IMR-90 (cell line): ENCODE measurements around the gene RARRES1. TPM values are rescaled to one million over a fixed set of nuclear protein-coding genes. Genes with fewer than 3 reads are reported as not detected.

Source experiments
- ATAC-seq: fragments of 200-7000 bp; cut with Tn5 transposase; 2 replicates; pipeline ENCODE4 v1.9.1; 2020; ENCODE audit warnings: low read depth, mild to moderate bottlenecking, moderate library complexity
- BruUV-seq: library from RNA; stranded (reverse); fragments of 400-500 nt; replicated peaks from 2 replicates; lab custom pipeline; 2021; lab: Mats Ljungman, UMichigan
- CTCF ChIA-PET: fragments of 300-600 bp; formaldehyde crosslinking; extraction: SDS; loops from one replicate; lab custom pipeline; 2021; ENCODE audit warnings: antibody characterized with exemption; lab: Yijun Ruan, JAX
- POLR2A ChIA-PET: fragments of 300-600 bp; sonication (Branson Sonifier 250); formaldehyde crosslinking; loops from one replicate; lab custom pipeline; 2022; ENCODE audit warnings: antibody characterized with exemption; ENCODE audit not compliant: unreplicated experiment; lab: Charles Lee
- DNase-seq: peaks from one replicate; pipeline ENCODE4 v3.0.0; 2013
- H2AFZ ChIP-seq: replicated peaks from 2 replicates; pipeline ENCODE3; 2013; ENCODE audit warnings: low read length, mild to moderate bottlenecking; ENCODE audit not compliant: poor library complexity
- H2AK5ac ChIP-seq: 2 replicates; pipeline ENCODE4 v1.6.1; 2013; ENCODE audit warnings: low read depth, low read length, inconsistent platforms
- H2AK9ac ChIP-seq: replicated peaks from 2 replicates; pipeline ENCODE3; 2013; ENCODE audit warnings: mild to moderate bottlenecking, low read depth, low read length, moderate library complexity; ENCODE audit not compliant: poor library complexity
- H2BK120ac ChIP-seq: 2 replicates; pipeline ENCODE4 v1.6.1; 2013; ENCODE audit warnings: low read depth, low read length, inconsistent platforms
- H2BK15ac ChIP-seq: 3 replicates; pipeline ENCODE4 v1.6.1; 2013; ENCODE audit warnings: low read depth, low read length, inconsistent platforms
- H2BK20ac ChIP-seq: 2 replicates; pipeline ENCODE4 v1.6.1; 2013; ENCODE audit warnings: low read depth, mild to moderate bottlenecking, inconsistent platforms, low read length, moderate library complexity
- H2BK5ac ChIP-seq: 2 replicates; pipeline ENCODE4 v1.6.1; 2013; ENCODE audit warnings: mild to moderate bottlenecking, low read depth, low read length, inconsistent platforms; ENCODE audit not compliant: poor library complexity, severe bottlenecking
- H3K14ac ChIP-seq: replicated peaks from 2 replicates; pipeline ENCODE4 v1.6.1; 2013; ENCODE audit warnings: low read depth, low read length, inconsistent platforms
- H3K18ac ChIP-seq: 2 replicates; pipeline ENCODE4 v1.6.1; 2013; ENCODE audit warnings: low read depth, low read length, control low read depth
- H3K23ac ChIP-seq: 2 replicates; pipeline ENCODE4 v1.6.1; 2013; ENCODE audit warnings: low read depth, low read length, inconsistent platforms
- H3K27ac ChIP-seq: 2 replicates; pipeline ENCODE4 v1.5.1; 2013; ENCODE audit warnings: mild to moderate bottlenecking, control low read depth, low read length; ENCODE audit not compliant: insufficient read depth
- H3K27me3 ChIP-seq: 2 replicates; pipeline ENCODE4 v1.6.1; 2013; ENCODE audit warnings: low read length; ENCODE audit not compliant: control insufficient read depth, insufficient read depth
- H3K36me3 ChIP-seq: 2 replicates; pipeline ENCODE4 v1.6.1; 2013; ENCODE audit warnings: low read length, mixed read lengths; ENCODE audit not compliant: control insufficient read depth, insufficient read depth
- H3K4ac ChIP-seq: 2 replicates; pipeline ENCODE4 v1.6.1; 2013; ENCODE audit warnings: low read depth, low read length, inconsistent platforms
- H3K4me1 ChIP-seq: 2 replicates; pipeline ENCODE4 v1.6.1; 2013; ENCODE audit warnings: low read length, mixed read lengths; ENCODE audit not compliant: control insufficient read depth, insufficient read depth
- H3K4me2 ChIP-seq: 2 replicates; pipeline ENCODE4 v1.6.1; 2013; ENCODE audit warnings: low read depth, mild to moderate bottlenecking, control low read depth, low read length, moderate library complexity
- H3K4me3 ChIP-seq: 2 replicates; pipeline ENCODE4 v1.5.1; 2013; ENCODE audit warnings: low read depth, mild to moderate bottlenecking, control low read depth, low read length, moderate library complexity; ENCODE audit not compliant: insufficient read depth
- H3K56ac ChIP-seq: 2 replicates; pipeline ENCODE4 v1.6.1; 2013; ENCODE audit warnings: low read length, inconsistent platforms; ENCODE audit not compliant: insufficient read depth; ENCODE audit errors: extremely low read depth
- H3K79me1 ChIP-seq, 2 experiments: 2 replicates each; pipeline ENCODE4 v1.6.1; 2013; ENCODE audit warnings: low read length in 2 of 2, inconsistent platforms in 1 of 2, low read depth in 1 of 2
- H3K9ac ChIP-seq: 2 replicates; pipeline ENCODE4 v1.6.1; 2013; ENCODE audit warnings: low read depth, low read length, control low read depth
- H3K9me1 ChIP-seq: 2 replicates; pipeline ENCODE4 v1.6.1; 2013; ENCODE audit warnings: low read length, inconsistent platforms; ENCODE audit not compliant: insufficient read depth
- H3K9me3 ChIP-seq: 2 replicates; pipeline ENCODE4 v1.6.1; 2013; ENCODE audit warnings: low read length; ENCODE audit not compliant: control insufficient read depth, insufficient read depth
- H4K20me1 ChIP-seq: 2 replicates; pipeline ENCODE4 v1.6.1; 2013; ENCODE audit warnings: low read length, inconsistent platforms; ENCODE audit not compliant: insufficient read depth
- H4K5ac ChIP-seq: 2 replicates; pipeline ENCODE4 v1.6.1; 2013; ENCODE audit warnings: mild to moderate bottlenecking, low read depth, low read length, control low read depth
- H4K8ac ChIP-seq, 2 experiments: 2 replicates each; pipeline ENCODE4 v1.6.1; 2013; ENCODE audit warnings: low read depth in 2 of 2, low read length in 2 of 2, control low read depth in 1 of 2, inconsistent platforms in 1 of 2
- H4K91ac ChIP-seq: 2 replicates; pipeline ENCODE4 v1.6.1; 2013; ENCODE audit warnings: low read depth, low read length, inconsistent platforms; ENCODE audit not compliant: insufficient read depth
- CHD1 ChIP-seq: IDR thresholded peaks from 2 replicates; pipeline ENCODE4 v1.6.1; 2012; ENCODE audit warnings: low read depth, low read length, improper control_type of control experiment
- RAD21 ChIP-seq: IDR thresholded peaks from 2 replicates; pipeline ENCODE4 v1.6.1; 2012; ENCODE audit warnings: low read length, improper control_type of control experiment
- SMC3 ChIP-seq: fragments of 150-350 bp; IDR thresholded peaks from 2 replicates; pipeline ENCODE4 v1.6.1; 2016; ENCODE audit warnings: low read depth, mild to moderate bottlenecking, antibody characterized with exemption, low read length, moderate library complexity
- WGBS, 2 experiments: methylation state at CpG; one replicate each; pipeline versions ENCODE4 v1.1.5 to v1.1.7; 2013; ENCODE audit warnings: missing lambda C conversion rate in 2 of 2; ENCODE audit not compliant: insufficient read length in 1 of 2; ENCODE audit errors: extremely low coverage in 2 of 2; 5-methylcytosine and 5-hydroxymethylcytosine counted together
- dilution Hi-C: fragments of 300-500 bp; cut with HindIII; formaldehyde crosslinking; loops from one replicate; pipeline ENCODE4 v1.14.3; 2018; ENCODE audit warnings: low sequenced_read_pairs; ENCODE audit not compliant: unreplicated experiment
- in situ Hi-C: fragments of 300-500 bp; cut with MboI; formaldehyde crosslinking; loops from 3 replicates; pipeline ENCODE4 v1.14.3; 2019; ENCODE audit warnings: low sequenced_read_pairs, inconsistent platforms, mixed read lengths
- intact Hi-C: fragments of 100-400 bp; cut with micrococcal nuclease; formaldehyde crosslinking; loops from 2 replicates; pipeline ENCODE4 v1.10.0; 2022
- polyA plus RNA-seq, 3 experiments: library from polyadenylated mRNA; depleted of rRNA; stranded (reverse); fragments of >200 nt; gene quantifications; 2 replicates each; pipeline ENCODE4 v1.2.3, GENCODE V29; 2012; ENCODE audit warnings: low replicate concordance in 1 of 3
- total RNA-seq: library from RNA; depleted of rRNA; stranded (reverse); fragments of >200 nt; gene quantifications from 2 replicates; pipeline ENCODE4 v1.2.3, GENCODE V29; 2012
- TF ChIP-seq, protein P1 (sequence below): fragments of 150-350 bp; IDR thresholded peaks from 2 replicates; pipeline ENCODE4 v1.6.1; 2017; ENCODE audit warnings: mild to moderate bottlenecking, antibody characterized with exemption, low read length, low read depth

Gene RARRES1
- total and polyA plus RNA-seq, 2 of the 4 experiments (the other 2 are of a cell fraction) = 0.90 to 3.0 TPM

DNA sequence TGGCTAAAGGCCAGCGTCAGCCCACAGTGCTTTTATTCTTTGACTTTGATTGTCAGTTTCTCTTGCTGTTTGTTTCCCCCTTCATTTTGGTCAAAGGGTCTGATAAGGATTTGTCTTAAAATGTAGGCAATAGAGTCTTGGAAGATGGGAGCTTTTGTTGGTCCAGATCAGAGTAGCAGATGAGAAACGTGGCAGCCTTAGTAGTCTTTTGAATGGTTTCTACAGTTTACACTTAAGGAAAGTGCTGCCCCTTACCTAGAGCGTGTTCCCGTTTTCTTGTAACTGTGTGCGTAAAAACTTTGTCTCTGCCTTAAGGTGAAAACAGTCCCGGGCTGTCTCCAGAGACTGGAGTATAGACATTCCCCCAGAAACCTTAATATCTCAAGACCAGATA is 60.4 kb downstream of the RARRES1 start:
- H3K4me1 ChIP-seq = peaks cover 2% of the 10 kb centered on the region; the same call in 1 of the 2 replicates
- peak overlapping the region; percentile 68 for H3K4me2 ChIP-seq
- H3K9me1 ChIP-seq = peaks cover 2% of the 10 kb centered on the region; the same call in 1 of the 2 replicates
- H3K9ac ChIP-seq = peak overlapping the region; percentile 74
- no TSS peak for BruUV-seq
- H3K36me3 ChIP-seq = peaks cover 7% of the 10 kb centered on the region
- H3K18ac ChIP-seq = peak overlapping the region; percentile 52
- H3K27me3 ChIP-seq = no peaks in the 10 kb centered on the region
- dilution Hi-C loops = no loop called here
- ChIA-PET CTCF (interaction anchor here (0.6 to 2.5 kb wide), 9 partner anchors 12 to 118 kb away, joined by 3 to 13 read pairs (median 4); no protein-coding TSS in a partner anchor), POLR2A (no interaction called here)
- H2AFZ ChIP-seq = peak overlapping the region; percentile 92
- peak; percentile 22; the same call in 1 of the 2 replicates for ATAC-seq
- H4K91ac ChIP-seq = peak overlapping the region; percentile 45
- no peak overlapping the region for H2BK20ac ChIP-seq
- H2AK5ac ChIP-seq = no peak overlapping the region
- peak overlapping the region; percentile 81 for H3K4ac ChIP-seq
- peaks cover 6 to 21% of the 10 kb centered on the region in 2 experiments; a peak in 3 of 4 replicates for H3K79me1 ChIP-seq
- H3K23ac ChIP-seq = peak overlapping the region; percentile 69; the same call in 1 of the 2 replicates
- H2BK5ac ChIP-seq = peak overlapping the region; percentile 77
- H3K56ac ChIP-seq = peak overlapping the region; percentile 67
- TF ChIP-seq CHD1 (no peak), RAD21 (no peak), SMC3 (no peak)
- TF ChIP-seq, protein P1, sequence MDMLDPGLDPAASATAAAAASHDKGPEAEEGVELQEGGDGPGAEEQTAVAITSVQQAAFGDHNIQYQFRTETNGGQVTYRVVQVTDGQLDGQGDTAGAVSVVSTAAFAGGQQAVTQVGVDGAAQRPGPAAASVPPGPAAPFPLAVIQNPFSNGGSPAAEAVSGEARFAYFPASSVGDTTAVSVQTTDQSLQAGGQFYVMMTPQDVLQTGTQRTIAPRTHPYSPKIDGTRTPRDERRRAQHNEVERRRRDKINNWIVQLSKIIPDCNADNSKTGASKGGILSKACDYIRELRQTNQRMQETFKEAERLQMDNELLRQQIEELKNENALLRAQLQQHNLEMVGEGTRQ = no peak
- H4K20me1 ChIP-seq = no peaks in the 10 kb centered on the region
- peak overlapping the region; percentile 68; the same call in 2 of the 3 replicates for H2BK15ac ChIP-seq
- H3K4me3 ChIP-seq = peak overlapping the region; percentile 59
- peak overlapping the region; percentile 54; the same call in 1 of the 2 replicates for H2BK120ac ChIP-seq
- peak overlapping the region; percentile 65 for H3K14ac ChIP-seq
- H3K9me3 ChIP-seq = no peaks in the 10 kb centered on the region
- in situ Hi-C loops = no loop called here
- peak overlapping the region; percentile 71 for H2AK9ac ChIP-seq
- intact Hi-C loops = loop anchor here (1.0 to 2.0 kb wide), 2 partner anchors 55 to 117 kb away; no protein-coding TSS in a partner anchor
- peak overlapping the region; percentile 83 for H3K27ac ChIP-seq
- peak overlapping the region; percentile 16; the same call in 1 of the 2 replicates for H4K5ac ChIP-seq
- H4K8ac ChIP-seq = peak overlapping the region; percentile 44 to 79
- 0% methylated on average over 1 of the region's 6 CpGs; no CpG with 5 or more reads in 1 of the 2 experiments for WGBS, 2 experiments
- peak; percentile 10 for DNase-seq
